ENCODE data around the gene BAD. TPM values are rescaled to one million over a fixed set of nuclear protein-coding genes. Genes with fewer than 3 reads are reported as not detected.

BAD gene
- total and polyA plus RNA-seq, 2 donors (not counting 1 experiment from before 2014, with no cell fraction given): 24.0 to 39.1 TPM

DNA sequence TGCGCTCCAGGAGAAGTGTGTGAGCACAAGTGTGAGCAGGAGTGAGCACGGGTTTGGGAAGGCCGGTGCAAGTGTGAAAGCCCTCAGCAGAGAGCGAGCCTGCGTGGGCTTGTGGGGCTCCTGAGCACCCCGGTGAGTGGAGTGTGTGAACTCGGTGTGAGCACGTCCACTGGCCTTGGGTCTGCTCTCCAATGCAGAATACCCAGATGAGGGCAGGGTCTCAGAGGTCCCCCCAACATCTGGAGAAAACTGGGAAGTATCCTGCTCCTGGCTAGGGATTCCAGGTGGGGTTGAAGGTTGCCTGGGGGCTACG, 22.1 kb upstream of the BAD start:
- 24% methylated on average over 9 of the region's 9 CpGs for WGBS (ENCODE audit: insufficient coverage)
- Histone ChIP-seq H3K79me2 (ENCODE audit: control insufficient read depth, insufficient read depth, low read length) (peaks cover 40% of the 10 kb centered on the region), H3K4me2 (replicated peaks; ENCODE audit: low read depth, low read length, poor library complexity, severe bottlenecking) (peak overlapping the region; percentile 76), H3K36me3 (replicated peaks in 1 of 2; ENCODE audit: control extremely low read depth in 1 of 2, control insufficient read depth in 1 of 2, extremely low read depth in 1 of 2, insufficient read depth in 2 of 2, low read length in 1 of 2) (peaks cover 0 to 9% of the 10 kb centered on the region in 2 experiments), H3K4me3 (ENCODE audit: control extremely low read depth in 1 of 5, extremely low read depth in 1 of 5, insufficient read depth in 1 of 5, low read depth in 2 of 5, low read length in 4 of 5) (peak overlapping the region; percentile 56 to 87 (median 79)), H2AFZ (ENCODE audit: insufficient read depth, low read depth, low read length, poor library complexity, severe bottlenecking) (peak overlapping the region; percentile 77), H3K9me3 (ENCODE audit: control extremely low read depth in 1 of 3, control insufficient read depth in 2 of 3, insufficient read depth in 1 of 3, low read length in 2 of 3) (peaks cover 0 to 3% (median 0%) of the 10 kb centered on the region in 3 donors), H3K9ac (ENCODE audit: low read length) (peak overlapping the region; percentile 84), H3K4me1 (ENCODE audit: control insufficient read depth in 2 of 2, insufficient read depth in 2 of 2, low read length in 2 of 2) (peaks cover 11 to 27% of the 10 kb centered on the region in 2 donors), H4K20me1 (ENCODE audit: control insufficient read depth, insufficient read depth, low read length, poor library complexity, severe bottlenecking) (peaks cover 22% of the 10 kb centered on the region), H3K27me3 (replicated peaks in 1 of 4; ENCODE audit: control extremely low read depth in 1 of 4, control insufficient read depth in 3 of 4, insufficient read depth in 4 of 4, low read length in 3 of 4) (peaks cover 0 to 12% (median 3%) of the 10 kb centered on the region in 4 experiments), H3K27ac (ENCODE audit: low read length in 2 of 2) (peak overlapping the region in 1 of 2 donors; percentile 66)
- peaks cover 19% of the 10 kb centered on the region for H3K4me1 Mint-ChIP-seq
- intact Hi-C loops (cut with micrococcal nuclease): loop anchor here (1.0 to 10.0 kb wide), 2 partner anchors 49 to 472 kb away; partner anchors contain the start of gene MARK2
- ChIA-PET CTCF (interaction anchor here (2.6 to 5.3 kb wide), 2 partner anchors 11 to 48 kb away, joined by 11 to 52 read pairs; partner anchors contain the start of genes PRDX5 and TRMT112), POLR2A (no interaction called here)
- DNase-seq (no peak), ATAC-seq (ENCODE audit: low read depth) (no peak)
- peak overlapping the region; percentile 95 for H3K27ac Mint-ChIP-seq
- TF ChIP-seq, protein P1, sequence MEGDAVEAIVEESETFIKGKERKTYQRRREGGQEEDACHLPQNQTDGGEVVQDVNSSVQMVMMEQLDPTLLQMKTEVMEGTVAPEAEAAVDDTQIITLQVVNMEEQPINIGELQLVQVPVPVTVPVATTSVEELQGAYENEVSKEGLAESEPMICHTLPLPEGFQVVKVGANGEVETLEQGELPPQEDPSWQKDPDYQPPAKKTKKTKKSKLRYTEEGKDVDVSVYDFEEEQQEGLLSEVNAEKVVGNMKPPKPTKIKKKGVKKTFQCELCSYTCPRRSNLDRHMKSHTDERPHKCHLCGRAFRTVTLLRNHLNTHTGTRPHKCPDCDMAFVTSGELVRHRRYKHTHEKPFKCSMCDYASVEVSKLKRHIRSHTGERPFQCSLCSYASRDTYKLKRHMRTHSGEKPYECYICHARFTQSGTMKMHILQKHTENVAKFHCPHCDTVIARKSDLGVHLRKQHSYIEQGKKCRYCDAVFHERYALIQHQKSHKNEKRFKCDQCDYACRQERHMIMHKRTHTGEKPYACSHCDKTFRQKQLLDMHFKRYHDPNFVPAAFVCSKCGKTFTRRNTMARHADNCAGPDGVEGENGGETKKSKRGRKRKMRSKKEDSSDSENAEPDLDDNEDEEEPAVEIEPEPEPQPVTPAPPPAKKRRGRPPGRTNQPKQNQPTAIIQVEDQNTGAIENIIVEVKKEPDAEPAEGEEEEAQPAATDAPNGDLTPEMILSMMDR (IDR thresholded peaks at IDR 0.05): no peak
- no peak for TF ChIP-seq EZH2 (IDR thresholded peaks at IDR 0.05; ENCODE audit: borderline replicate concordance, insufficient read depth, low read depth, low read length, poor library complexity, severe bottlenecking)
- H3K9me3 Mint-ChIP-seq (ENCODE audit: insufficient read depth): no peaks in the 10 kb centered on the region
- H3K27me3 Mint-ChIP-seq: no peaks in the 10 kb centered on the region
- H3K4me3 Mint-ChIP-seq: peak overlapping the region; percentile 98

Data from B cell (primary cell).